Measurements from ENCODE around the gene ACTR1B.
A peak's percentile ranks its signal among the peaks of the same experiment; 100 is the strongest.
"Not testable (repeated sequence)": the region's sequence is repeated elsewhere in the genome, so short reads cannot be mapped to it uniquely, and the experiment has no call there.

ACTR1B gene

DNA sequence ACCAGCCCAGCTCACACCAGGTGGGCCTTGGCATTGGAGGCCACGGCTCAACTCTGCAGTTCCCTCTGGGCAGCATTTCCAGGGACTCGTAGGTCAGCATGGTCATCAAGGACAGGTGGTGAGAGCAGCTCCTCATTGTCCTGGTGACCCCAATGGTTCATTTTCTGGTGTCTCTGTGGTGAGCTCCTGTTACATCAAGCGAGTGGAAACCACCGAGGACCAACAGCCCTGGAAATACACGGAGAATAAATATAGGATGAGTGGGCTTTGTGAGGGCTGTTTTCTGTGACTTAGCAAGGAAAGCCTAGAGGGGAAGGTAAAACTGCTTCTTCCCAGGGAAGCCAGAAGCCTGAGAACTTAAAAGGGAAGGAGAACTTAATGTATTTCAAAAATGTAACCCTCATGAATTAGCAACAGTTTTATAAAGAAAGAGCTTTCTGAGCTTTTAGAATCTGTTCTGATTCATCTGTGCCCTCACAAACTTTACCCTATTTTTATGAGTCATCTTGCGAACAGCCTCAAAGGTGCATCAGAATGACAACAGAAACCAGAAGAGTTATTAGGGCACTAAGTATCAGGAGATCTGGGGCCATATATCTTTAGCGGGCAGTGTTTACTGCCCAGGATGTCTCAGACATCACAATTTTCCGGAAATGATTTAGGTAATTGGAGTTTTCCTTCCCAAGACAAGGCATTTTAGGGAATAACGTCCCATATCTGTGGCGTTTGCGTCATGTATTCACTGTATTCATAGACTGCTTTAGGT lies 24.4 kb upstream of the ACTR1B start:
- no peak for DNase-seq

DNA sequence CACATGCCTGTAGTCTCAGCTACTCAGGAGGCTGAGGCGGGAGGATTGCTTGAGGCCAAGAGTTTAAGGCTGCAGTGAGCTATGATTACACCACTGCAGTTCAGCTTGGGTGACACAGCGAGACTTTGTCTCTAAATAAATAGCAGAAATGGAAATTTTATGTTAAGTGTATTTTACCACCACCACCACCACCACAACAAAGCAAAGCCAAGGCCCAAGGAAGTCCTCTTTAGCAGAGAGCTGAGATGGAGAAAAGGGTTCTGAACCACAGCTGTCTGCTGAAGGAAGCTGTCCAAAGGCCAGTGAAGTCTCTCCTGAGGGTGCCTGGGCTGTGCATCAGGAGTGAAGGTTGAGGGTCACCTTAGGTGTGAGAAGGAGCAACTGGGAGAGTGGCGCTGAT lies 23.4 kb upstream of the ACTR1B start:
- DNase-seq: not testable (repeated sequence)

DNA sequence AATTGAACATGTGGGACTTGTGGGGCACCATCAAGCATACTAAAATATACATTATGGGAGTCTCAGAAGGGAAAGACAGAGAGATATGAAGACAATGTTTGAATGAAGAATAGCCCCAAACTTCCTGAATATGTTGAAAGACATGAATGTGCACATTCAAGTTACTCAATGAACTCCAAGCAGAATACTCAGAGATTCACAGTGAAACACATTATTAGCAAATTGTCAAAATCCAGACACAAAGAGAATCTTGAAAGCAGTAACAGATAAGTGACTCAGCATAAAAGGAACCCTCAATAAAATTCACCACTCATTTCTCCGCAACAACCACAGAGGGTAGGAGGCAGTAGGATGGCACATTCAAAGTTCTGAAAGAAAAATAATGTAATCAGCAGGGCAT lies 14.5 kb upstream of the ACTR1B start:
- no peak for DNase-seq

DNA sequence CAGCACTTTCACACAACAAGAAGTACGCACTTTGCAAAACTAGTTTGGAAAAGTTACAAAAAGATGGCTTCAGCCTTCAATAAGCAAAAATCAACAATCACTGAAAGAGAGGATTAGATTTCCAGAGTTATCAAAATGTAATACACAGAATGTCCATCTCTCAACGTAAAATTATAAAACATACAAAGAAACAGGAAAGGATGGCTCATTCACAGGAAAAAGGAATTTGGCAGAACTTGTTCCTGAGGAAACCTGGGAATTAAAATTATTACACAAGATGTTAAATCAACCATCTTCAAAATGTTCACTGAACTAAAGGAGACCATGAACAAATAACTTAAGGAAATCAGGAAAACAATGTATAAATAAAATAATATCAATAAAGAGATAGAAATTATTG lies 13.6 kb upstream of the ACTR1B start:
- DNase-seq: no peak

DNA sequence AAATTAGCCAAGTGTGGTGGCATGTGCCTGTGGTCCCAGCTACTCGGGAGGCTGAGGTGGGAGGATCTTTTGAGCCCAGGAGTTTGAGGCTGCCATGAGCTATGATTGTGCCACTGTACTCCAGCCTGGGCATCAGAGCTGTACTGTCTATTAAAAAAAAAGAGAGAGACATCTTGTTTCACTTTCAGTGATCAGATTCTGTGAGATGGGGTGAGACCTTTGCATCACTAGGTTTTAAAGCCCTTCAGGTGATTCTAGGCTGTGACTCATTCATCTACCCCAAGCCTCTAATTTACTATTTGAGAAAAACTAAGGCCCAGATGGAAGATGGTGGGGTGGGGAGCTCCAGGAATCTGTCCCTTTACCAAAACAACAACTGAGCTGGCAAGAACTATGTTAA lies 12.8 kb upstream of the ACTR1B start:
- no peak for DNase-seq

DNA sequence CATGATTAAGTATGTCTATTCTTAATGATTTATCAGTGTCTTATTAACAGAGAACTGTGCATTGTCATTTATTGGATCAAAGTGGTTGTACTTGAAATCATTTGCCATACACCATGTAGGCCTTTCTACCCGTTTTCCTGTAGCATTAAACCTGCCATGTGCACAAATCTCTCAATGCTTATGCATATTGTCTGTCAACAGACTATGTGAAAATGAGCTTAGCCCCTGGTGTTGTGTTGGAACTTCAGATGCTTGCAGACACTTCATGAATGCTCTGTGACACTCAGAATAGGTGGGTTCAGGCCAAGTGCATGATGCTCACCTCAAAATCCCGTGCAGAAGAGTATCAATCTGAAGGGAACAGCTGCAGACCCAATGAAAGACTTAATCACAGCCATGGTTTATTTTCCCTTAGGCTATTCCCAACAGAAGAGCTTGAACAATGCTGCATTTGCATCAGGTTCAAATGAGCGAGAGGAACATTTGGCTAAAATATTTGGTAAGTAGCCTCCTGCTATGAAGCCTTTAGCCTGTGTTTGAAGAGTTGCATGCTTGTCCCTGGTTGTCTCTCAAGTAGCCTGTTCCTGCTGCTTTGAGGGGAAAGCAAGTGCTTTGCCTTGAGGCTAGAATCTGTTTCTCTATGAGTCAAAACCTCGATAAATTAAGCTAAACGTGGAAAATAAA lies 11.7 kb upstream of the ACTR1B start:
- DNase-seq: no peak

DNA sequence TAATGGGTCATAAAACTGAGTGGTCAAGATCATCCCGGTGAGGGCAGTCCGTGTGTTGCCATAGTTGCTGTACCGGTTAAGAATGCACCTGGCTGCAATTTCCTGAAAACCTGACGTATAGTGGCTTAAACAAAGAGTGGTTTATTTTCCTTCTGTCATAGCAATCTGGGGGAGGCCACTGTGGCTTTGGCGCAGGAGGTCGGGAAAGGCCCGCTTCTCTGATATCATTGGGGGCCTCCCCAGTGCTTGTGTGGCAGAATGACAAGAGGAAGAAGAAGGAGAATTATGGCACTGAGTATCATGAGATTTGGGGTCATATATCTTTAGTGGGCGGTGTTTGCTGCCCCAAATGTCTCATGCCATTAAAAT lies 10.1 kb upstream of the ACTR1B start:
- DNase-seq: no peak

DNA sequence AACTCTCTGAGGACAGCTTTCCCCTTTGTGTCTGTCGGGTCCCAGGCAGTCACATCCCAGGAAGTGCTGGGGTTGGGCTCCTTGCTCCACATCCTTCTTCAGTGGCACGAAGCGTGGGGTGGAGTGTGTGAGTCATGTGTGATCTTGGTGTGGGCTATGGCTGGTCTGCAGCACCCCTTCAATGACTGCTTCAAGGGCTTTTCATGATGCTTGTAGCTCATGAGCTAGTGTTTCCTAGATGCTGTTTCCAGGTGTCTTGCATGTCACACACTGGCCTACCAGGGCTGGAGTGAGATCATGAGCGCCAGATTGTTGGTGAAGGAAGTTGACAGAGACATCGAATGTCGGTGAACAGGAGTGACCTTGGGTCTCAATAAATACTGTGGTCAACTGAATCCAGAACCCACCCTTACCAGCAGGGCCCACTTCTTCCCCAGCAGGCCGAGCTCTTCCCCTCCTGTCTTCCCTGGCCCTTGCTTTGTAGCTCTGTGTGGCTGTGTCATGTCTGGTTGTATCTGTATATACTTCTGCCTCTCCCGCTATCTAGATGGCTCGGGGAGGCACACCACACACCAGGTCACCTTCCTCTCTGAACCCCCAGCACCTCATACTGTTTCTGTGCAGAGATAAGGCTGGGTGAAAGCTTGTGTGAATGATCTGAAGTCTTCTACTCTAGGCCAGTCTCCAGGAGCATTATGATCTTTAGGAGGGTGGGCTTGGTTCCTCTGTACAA lies 9.5 kb upstream of the ACTR1B start:
- no peak for DNase-seq

DNA sequence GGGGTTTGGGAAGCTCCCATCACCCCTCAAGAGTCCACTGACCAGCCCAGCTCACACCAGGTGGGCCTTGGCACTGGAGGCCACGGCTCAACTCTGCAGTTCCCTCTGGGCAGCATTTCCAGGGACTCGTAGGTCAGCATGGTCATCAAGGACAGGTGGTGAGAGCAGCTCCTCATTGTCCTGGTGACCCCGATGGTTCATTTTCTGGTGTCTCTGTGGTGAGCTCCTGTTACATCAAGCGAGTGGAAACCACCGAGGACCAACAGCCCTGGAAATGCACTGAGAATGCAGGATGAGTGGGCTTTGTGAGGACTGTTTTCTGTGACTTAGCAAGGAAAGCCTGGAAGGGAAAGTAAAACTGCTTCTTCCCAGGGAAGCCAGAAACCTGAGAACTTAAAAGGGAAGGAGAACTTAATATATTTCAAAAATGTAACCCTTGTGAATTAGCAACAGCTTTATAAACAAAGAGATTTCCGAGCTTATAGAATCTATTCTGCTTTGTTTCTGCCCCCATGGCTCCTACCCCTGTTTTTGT lies 8.8 kb upstream of the ACTR1B start:
- not testable (repeated sequence) for DNase-seq

DNA sequence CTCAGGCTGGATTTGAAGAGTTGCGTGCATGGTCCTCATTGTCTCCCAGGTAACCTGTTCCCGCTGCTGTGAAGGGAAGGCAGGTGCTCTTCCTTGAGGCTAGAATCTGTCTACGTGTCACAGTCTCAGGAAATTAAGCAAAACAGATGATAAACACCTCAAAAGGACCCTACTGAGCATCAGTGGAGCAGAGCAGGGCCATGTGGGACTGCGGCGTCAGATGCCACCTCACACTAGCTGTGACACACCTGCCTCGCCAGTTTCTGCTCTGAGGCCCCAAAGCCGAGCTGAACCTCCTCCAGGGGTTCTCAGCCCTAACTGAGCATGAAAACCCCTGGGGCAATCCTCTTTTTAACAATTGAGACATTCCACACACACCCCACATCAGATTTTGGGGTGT lies 7.7 kb upstream of the ACTR1B start:
- no peak for DNase-seq

DNA sequence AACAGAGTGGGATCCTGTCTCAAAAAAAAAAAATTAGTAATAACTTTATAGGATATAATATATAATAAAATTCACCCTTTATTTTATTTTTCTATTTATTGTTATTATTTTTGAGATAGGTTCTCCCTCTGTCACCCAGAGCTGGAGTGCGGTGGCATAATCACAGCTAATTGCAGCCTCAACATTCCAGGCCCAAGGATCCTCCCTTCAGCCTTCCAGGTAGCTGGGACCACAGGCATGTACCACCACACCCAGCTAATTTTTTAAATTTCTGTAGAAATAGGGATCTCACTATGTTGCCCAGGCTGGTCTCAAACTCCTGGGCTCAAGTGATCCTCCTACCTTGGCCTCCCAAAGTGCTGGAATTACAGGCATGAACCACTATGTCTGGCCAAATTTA lies 6.6 kb upstream of the ACTR1B start:
- DNase-seq: no peak

DNA sequence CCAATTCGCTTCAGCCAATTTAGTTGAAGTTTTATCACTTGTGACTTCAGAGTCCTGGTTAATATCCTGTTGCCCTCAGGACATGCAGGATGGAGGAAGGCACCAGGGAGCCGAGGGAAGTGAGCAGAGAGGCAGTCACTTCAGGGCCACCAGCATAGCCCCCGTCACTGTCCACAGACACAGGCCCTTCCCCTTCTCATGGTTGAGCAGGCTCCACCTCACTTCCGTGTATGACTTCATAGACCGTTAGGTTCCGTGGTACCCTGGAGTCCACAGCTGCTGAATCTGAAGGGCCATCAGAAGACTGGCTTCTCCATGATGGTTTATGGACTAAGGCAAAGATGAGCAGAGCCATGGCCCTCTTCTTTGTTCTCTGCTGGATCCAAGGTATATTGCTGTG lies 5.6 kb upstream of the ACTR1B start, which contains the start of gene C2orf92:
TSS of gene C2orf92 (plus strand) at position 266 of the 400 bp plus-strand sequence. CDS start at position 342, 76 bp downstream.
- DNase-seq: no peak

DNA sequence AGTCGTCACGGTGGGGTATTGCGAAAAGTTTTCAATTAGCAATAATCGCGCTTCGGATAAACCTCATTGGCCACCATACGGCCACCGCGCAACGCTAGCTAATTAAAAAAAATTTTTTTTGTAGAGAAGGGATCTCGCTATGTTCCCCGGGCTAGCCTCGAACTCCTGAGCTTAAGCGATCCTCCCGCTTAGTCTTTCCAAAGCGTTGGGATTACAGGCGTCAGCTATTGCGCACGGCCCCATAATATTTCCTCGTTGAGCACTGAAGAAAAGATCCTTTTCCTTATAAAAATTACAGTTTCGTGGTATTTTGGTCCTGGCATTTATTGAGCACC lies 759 bp upstream of the ACTR1B start:
- DNase-seq: no peak

DNA sequence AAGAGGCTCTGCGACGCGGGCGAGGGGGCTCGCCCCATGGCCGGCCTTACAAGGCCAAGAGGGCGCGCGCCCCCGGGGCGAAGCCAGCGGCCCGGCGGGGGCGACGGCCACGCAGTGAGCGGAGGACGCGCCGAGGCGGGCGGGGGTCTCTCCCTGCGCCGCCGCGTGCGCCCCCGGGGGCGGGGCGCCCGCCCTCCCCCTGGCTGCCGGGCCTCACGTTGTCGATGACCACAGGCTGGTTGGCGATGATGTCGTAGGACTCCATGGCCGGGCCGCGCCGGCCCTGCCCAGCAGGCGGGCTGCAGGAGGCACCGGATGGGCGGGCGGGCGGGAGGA lies 250 bp downstream of the ACTR1B start:
- DNase-seq: no peak

DNA sequence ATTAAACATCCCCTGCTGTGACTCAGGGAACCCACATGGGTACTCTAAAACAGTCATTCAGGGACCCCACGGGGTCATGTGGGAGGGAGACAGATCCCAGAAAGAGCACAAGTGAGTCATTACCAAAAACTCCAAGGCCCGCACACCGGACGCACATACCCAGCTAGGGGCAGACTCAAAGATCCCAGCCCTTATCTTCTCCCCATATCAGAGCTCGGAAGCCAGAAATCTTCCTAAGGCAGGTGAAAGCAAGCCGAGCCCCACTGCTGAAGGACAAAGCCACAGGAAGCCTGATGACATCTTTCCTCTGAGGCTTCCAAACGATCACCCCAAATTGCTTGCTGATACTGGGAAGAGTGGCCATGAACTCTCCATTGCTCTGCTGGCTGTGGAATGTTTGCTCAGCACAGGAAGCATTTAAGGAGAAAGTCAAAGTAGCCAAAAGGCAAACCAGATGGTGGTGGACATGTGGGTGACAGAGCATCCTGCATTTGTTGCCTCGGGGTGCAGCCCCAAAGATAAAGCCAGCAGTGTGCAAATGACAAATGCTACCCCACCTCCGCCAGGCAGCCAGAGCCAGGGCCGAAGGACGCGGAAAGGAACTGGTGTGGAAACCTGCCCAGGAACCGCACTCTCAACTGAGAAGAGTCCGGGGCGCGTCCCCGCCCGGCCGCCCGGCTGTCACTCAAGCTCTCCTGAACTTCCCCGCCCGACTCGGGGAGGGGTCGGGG lies 784 bp downstream of the ACTR1B start:
- peak; percentile 66 for DNase-seq

DNA sequence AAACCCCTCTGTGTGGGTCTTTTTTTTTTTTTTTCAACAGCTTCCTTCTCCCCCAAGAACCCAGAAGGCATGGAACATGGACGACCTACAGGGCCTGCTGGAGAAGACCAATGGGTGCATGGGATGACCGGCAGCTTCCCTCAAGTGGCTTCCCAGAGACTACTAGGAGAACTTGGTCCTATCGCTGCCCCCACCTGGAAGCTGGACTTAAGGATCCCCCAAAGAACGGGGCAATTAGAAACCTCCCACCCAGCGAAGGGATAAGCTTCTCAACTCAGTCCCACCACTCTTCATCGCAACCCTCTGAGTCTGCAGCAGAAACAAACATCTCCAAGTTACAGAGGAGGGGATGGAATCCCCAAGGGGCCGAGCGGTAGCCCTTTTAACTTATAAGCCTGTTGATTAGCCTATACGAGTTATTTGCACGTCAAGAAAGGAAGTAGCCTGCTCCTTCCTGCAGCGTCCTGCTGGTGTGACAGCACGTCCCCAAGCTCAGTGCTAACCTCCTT lies 1.4 kb downstream of the ACTR1B start:
- no peak for DNase-seq

DNA sequence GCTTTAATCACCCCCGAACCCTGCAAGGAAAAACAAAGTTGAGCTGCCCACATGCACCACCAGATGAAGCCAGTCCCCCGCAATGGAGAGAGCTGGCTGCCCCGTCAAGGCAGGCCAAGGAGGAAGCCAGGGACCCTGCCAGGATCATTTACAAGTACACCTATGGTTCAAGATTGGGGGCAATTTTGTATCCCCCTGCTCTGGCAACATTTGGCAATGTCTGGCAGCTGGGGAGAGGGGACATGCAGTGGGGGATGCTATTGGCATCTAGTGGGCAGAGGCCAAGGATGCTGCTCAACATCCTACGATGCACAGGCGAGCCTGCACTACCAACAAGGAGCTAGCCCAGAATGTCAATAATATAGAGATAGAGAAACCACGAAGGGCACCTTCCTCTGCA lies 1.9 kb downstream of the ACTR1B start:
- DNase-seq: no peak

DNA sequence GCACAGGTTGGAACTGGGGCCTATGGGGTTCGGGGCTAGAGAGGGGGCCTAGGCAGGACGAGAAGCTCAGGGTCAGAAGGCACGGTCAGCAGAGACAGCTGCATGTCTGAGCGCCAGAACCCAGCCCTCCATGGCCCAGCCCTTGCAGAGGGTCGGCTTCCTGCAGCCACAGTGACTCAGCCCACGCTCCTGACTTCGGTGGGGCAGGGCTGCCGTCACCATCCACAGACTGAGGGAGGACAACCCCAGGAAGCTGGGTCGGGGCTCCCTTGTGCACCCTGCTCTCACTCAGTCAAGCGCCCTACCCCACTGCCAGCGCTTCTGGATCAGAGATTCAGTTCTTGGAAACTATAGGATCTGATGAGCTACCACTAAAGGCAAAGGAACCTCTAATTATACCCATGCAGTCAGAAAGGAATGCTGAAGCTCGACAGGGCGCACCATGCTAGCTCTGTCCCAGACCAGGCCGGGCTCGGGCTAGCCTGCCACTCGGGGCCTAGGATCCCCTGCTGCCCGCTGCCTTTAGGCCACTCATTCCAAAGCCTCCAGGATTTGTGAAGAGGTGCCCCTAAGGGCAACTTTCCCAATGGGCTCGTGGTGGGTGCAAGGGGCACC lies 3.0 kb downstream of the ACTR1B start:
- no peak for DNase-seq

DNA sequence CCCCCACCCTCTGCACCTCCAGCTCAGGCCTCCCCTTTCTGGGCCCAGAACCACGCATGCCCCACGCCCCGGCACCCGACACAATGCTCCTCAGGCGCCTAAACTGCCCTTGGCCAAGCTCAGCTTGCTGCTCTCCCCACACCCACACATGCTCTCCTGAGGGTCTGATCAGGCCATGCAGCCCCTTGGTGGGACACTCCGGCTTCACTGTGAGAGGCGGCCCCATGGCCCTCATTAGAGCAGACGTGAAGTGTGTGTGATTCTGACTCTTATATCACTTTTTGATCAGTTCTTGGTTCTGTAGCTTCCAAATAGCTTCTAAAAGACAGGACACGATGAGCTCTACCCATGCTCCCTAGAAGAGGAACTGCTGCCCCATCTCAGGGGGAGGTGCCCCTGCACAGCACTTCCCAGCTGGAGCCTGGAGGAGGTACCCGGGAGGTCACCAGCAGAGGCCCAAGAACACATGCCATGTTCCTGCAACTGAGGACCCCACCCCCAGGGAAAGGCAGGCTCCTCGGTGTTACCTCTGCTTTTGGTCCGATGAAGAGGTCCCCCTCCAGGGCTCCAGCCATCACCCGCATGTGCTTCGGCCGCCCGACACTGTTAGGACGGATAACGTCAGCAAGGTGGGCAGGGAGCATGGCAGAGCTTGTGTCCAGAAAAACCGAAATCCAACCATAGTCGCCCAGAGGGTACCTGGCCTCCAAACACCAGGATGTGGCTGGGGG lies 3.6 kb downstream of the ACTR1B start:
- DNase-seq: no peak

DNA sequence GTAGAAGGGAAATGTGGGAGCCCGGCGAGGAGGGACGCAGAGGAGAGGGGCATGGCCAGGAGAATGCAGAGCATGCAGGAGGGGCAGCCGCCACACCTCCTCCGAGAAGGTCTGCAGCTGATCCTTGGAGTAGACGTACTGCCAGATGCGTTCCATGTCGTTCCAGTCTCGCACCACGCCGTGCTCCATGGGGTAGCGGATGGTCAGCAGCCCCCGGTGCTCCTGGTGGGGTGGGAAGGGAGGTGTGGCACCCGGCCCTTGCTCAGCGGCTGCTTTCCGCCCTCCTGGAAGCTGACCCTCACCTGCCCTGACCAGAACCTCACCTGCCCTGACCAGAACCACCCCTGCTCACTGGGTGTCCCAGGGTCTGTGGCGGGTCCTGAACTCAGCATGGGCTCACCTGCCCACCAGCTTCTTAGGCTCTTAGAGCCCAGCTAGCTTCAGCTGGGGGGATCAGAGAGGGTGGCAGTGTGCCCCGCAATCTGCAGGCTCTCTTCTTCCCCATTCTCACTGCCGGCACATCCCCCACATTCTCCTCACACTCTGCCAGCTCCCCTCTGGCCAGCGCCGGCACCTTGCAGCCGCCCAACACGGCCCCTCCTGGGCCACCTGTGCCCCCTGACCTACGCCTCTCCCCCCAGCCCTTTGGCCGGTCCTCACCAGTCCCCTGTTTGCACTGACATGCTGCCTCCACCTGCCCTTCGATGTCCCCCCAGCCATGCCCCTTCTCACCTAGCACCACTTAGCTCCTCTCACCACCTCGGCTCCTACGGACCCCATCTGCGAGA lies 4.4 kb downstream of the ACTR1B start:
- no peak for DNase-seq

DNA sequence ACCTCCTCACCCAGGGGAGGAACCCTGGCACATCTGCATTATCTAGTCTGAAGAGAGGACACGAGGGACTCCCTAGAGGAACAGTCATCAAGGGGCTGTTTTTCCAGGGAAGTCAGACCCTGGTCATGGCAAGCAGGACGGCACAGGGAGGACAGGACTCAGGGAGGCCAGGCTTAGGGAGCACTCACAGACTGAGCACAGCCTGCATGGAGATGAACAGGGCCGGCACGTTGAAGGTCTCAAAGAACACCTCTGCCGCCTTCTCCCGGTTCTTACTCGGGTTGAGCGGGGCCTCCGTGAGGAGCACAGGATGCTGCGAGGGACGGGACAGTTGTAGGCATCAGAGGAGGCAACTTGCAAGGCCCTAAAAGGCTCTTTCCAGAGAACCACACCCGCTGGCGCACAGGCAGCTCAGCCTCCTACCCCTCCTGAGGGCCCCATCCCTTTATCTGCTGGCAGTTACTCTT lies 5.1 kb downstream of the ACTR1B start:
- DNase-seq: no peak

All from CD4-positive, alpha-beta T cell treated with Interleukin-10 for 1 hour (primary cell).